ENCODE results near the gene KLF2.
"Not testable (repeated sequence)": the region's sequence is repeated elsewhere in the genome, so short reads cannot be mapped to it uniquely, and the experiment has no call there.

The KLF2 gene

DNA sequence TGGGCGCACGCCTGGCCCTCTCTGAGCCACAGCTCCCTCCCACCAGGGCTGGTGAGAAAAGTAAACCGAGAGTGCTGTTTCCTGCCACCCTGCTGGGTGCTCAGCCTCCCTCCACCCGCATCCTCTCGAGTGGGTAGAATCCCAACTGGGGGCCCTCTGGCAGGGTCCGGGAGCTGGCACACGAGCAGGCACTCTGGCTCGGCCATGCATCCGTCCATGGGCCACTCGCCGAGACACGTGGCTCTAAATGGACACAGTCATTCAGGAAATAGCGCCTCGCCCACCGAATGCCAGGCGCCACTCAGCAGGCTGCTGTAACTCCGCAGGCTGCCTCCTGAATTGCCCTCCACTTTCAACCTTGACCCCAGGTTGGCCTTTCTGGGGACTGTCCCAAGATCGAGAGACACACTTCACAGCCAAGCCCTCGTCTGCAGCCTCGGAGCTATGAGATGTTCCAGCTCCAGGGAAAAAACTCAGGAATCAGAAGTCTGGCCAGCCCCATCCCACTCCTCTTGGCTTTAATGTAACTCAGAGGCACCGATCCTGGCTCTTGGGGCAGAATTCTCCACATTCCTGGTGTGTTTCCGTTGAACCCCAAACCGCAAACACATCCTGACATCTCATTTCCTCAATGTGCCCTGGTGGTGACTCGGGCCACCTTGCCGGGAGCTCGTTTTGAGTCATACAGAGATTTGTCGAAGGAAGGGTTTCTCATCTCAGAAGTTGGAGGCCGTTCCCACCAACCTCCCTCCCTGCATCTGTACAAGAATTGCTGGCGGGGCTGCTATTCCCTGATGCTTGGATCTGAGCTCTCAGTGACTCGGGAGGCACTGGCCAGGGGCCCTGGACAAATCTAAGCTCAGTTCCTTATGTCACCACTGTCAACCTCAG is 14.1 kb downstream of the KLF2 start:
- DNase-seq: peak in 3 of 4 experiments; percentile 15 to 30 (median 18)

DNA sequence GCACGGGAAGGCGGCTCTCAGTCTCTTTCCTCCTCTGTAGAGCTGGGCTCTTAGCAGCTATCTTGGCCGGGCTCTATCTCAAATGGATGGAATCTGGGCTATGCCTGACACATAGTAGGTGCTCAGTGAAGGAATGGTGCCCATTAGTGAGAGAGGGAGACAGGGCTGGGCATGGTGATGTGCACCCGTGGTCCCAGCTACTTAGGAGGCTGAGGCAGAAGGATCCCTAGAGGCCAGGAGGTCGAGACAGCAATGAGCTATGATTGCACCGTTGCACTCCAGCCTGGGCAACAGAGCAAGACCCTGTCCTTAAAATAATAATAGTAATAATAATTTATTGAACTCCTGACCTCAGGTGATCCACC is 14.7 kb downstream of the KLF2 start:
- DNase-seq: no peak

DNA sequence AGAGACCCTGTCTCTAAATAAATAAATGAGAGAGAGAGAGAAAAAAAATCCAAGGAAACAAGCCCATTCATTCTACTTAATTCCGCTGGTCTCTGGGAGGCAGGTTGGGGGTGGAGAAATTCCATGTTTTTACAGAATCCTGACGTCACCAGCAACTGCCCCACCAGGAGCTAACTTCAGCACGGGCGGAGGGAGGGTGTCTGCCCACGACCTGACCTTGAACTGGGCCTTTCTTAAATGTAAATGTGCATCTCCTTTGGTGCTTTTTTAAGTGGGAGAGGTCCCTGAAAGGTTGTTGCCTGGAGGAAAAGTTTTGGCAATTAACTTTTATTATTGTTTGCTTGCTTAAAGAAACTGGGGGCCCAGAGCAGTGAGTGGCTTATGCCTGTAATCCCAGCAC is 15.5 kb downstream of the KLF2 start:
- DNase-seq: no peak

DNA sequence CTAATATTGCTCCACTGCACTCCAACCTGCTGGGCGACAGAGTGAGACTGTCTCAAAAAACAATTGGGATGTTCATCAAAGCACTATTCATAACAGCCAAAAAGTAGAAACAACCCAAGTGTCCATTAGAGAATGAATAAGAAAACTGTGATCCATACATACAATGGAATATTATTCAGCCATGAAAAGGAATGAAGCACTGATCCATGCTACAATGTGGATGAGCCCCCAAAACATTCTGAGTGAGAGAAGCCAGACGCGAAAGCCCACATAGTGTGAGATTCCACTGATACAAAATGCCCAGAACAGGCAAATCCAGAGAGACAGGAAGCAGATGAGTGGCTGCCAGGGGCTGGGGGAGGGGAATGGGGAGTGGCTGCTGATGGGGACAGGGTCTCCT is 16.0 kb downstream of the KLF2 start:
- DNase-seq: no peak

DNA sequence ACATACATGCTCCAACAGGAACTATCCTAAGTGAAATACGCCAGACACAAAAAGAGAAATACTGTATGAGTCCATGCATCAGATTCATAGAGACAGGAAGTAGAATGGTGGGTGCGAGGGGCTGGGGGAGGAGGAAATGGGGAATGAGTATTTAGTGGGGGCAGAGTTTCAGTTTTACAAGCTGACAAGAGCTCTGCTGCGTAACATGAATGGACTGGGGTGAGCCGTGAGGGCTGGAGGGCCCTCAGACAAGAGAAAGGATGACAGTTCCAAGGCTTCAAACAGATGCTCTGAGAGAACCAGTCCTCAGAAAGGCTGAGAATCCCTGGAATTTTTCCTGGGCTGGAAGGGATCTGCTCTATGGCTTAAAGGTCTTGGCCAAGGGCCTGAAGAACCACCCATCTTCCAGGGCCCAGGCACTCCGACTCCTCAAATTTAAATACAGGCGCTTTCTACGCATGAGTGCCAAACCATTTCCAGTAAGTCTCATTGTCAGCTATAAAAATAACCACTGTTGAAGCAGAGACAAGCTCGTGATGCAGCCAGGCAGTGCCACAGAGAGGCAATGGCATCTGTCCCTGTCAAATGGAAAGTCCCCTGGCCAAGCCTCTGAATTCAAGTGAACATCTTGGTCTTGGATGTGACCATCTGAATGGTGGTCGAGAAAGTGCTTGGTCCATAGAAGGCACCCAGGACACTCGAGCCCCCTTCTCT is 17.5 kb downstream of the KLF2 start:
- DNase-seq: peak in 1 of 4 experiments; percentile 13

DNA sequence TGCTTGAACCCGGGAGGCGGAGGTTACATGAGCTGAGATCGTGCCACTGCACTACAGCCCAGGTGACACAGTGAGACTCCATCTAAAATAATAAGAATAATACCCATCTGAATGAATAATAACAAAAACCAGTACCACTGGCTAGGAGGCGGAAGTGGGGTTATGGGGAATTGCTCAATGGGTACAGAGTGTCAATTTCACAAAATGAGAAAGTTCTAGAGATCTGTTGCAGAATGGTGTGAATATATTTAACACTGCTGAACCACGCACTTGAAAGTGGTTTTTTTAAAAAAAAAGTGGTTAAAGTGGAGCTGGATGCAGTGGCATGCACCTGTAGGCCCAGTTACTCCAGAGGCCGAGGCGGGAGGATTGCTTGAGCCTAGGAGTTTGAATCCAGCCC is 18.5 kb downstream of the KLF2 start:
- no peak for DNase-seq

DNA sequence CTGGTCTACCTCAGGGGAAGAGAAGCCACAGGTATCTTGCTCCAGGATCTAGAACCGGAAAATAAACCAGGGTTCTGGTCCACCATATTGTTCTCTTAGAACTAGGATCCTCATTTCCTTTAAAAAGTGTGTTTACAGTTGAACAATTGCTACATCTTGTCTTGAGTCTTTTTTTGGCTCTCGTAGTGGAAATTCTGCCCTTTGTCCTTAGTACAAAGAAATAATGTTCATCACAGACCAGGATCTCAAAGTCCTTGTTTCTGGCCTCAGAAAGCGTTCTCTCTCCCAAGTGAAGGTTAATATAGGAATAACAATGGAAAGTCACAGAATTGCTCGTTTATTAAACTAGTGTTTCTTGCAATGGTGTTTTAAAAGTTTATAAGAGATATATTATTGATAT is 20.8 kb downstream of the KLF2 start:
- no peak for DNase-seq

DNA sequence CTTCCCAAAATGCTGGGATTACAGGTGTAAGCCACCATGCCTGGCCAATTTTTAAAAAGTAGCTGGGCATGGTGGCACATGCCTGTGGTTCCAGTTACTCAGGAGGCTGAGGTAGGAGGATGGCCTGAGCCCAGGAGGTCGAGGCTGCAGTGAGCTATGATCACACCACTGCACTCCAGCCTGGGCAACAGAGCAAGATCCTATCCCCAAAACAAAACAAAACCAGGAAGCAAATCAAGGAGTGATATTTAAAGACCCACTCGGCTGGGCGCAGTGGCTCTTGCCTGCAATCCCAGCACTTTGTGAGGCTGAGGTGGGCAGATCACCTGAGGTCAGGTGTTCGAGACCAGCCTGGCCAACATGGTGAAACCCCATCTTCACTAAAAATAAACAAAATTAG is 22.5 kb downstream of the KLF2 start:
- not testable (repeated sequence) for DNase-seq

DNA sequence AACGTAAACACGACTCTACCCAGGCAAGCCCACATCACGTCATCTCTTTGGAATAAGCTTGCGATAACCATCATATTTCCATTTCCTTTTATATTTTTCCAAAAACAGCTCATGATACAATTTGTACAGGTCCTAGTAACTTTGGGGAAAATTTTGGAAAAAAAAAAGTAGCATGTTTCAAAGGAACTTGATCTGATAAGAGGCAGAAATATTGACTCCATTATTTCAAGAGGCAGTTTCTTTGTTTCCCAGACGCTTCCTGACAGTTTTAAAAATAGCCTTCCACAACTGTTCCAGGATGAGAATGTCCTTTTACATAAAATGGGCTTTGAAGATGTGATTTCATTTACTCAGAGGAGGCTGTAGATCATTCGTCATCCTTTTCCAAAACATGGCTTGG is 23.1 kb downstream of the KLF2 start:
- DNase-seq: no peak

DNA sequence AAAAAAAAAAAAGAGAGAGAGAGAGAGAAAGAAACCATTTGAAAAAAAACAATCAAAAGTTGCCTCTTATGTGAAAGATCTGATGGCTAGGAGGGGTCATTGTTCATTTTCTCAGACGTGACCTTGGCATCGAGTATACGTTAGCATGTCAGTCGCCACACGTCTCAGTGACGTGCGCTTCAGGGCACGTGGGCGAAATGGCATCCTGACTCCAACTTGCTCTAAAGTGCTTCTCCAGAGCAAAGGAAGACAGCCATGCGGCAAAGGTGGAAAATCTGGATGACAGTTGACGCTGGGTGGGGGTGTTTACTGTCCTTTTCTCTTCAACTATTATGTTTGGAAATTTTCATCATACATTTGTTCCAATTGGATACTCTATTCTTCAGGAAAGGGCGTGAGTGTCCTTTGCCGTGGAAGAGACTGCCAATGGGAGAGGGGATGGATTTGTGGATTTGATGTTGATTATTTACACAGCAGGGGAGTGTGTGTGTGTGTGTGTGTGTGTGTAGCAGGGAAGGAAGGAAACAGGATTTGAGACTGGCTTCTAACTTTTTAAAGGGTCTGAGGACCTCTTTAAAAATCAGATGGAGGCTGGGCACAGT is 25.0 kb downstream of the KLF2 start:
- no peak for DNase-seq

DNA sequence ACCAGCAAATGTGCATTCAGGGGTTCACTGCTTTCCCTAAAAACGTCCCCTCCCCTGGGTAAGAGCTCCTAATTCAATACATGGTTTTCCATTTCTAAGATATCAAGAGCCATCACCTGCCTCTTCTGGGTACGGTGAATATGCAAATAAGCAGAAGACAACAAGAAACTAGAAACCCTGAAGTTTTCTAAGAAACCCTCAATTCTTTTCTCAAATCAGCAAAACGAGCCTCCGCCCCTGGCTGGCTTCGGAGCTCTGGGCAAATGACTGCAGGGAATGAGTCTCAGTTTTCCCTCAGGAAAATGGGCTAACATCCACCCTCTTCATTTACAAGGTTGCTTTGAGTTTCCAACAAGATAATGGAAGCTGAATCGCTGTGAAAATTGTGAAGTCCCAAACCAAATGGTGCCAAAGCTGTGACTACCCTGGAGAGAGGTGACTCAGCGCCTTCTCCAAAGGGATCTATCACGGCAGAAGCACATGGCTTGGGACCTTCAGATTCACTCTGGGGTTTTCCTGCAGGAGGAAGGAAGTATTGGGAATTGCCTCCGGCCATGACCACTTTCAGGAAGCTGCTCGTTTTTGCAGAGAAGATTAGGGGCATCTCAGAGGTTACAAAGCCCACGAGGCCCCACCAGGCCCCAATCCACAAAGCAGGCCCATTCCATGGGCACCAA is 26.6 kb downstream of the KLF2 start:
- no peak for DNase-seq

DNA sequence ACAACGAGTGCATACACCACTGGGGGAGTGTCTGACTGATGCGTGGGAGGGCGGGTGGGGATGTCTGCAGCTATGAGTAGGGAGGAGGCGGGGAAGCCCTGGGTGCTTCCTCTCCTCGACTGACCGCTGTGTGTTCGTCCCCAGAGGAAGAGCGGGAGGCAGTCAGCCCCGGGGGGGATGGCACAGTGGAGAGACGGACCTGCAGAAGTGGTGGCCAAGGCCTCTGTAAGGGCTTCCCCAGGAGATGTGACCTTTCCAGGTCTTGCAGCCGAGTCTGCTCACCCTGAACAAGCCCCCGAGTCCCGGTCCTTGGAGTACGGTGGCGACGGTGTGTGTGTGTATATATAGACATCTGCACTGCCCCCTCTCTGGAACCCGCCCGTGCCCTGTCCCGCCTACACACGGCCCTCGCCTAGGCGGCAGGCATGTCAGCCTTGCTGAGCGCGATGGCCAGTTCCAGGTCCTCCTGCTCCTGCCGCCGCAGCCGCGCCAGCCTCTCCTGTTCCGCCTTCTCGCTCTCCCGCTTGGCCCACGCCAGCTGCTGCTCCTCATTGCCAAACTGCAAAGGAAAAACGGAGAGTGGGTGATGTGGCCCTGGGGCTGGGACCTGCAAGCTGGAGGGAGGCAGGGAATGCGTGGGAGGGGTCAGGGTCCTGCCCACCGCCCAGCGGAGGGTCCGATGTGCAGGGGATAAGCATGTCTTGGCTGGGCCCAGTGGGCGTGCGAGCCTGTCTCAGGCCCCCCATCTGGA is 30.8 kb downstream of the KLF2 start:
- DNase-seq: no peak

DNA sequence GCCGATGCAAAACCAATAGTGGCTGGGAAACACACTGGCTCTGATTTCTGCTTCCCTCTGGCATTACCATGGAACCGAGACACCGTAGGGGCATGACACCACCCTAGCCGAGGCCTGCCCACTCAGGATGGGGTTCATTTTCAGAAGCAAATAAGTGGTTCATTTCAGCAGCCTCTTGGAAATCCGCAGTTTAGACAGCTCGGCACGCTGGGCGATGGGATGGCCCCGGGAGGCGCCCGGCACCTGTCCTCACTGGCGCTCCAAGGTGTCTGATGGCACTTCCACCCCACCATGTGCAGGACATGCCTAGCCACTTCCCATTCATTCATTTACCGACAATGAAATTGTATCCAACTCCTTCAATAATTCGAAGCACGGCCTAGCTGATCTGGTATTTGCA is 33.8 kb downstream of the KLF2 start:
- DNase-seq: no peak

DNA sequence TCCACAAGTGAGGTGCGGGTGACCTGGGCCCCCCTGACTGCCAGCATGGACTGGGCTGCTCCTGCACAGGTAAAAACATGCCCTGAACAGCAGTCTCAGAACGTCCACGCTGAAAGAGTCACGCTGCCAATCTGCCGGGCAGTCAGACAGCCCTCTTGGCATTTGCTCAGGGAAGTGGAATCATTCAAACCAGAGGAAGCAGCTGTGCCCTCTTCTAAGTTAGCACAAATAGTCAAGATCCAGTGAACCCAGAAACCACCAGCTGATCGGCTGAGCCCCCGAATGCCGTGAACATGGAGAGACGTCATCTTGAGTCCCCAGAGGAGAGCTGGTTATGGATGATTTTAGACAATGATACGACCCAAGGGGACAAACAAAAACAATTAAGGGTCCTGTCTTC is 34.4 kb downstream of the KLF2 start:
- DNase-seq: no peak

DNA sequence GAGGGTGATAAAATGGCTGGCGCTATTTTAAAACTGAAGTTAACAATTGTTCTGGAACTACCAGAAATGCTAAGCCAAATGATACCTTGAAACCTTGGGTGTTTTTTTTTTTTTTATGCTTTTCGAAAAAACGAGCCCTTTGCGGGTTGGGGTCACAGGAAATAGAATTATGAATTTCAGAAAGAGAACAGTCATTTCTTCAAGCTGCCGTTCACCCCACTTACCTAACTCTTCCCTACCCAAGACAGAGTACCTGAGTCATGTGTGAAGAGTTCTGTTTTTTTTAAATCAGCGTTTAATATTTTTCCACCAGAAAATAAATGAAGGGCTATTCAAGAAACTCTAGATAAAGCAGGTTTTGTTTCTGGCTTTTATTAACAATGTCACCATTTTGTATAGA is 35.3 kb downstream of the KLF2 start:
- DNase-seq: no peak

DNA sequence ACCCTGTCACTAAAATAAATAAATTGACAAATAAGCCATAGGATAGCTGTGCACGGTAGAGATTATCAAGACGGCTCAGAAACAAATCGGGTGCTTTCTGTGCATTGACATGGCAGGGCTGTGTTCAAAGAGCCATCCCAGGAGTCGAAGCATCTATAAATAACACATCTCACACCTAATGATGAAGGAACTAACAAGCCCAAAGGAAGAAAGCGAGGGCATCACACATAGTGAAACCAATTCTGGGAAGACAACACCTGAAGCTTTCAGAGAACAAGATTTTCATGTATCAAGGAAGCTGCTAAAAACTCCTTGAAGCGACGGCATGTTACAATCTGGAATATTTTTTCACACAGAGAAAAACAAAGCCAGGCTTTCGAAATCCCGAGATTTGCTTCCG is 36.1 kb downstream of the KLF2 start:
- no peak for DNase-seq

DNA sequence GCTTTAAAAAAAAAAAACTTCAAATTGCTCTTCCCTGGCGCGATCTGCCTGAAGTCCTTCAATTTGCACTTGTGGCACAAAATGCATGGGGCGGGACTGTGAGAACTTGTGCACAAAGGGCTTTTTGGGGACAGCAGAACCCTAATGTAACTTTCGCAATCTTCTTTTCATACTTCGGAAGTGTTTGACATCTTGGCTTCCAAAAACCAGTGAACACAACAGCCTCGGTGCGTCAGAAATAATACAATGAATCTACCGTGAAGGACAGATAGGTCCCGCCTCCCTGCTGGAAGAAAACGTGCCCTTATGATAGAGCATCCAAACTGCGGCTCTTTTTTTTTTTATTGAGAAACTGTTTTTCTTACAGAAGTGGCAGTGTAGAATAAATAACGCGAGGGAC is 36.6 kb downstream of the KLF2 start:
- DNase-seq: no peak

DNA sequence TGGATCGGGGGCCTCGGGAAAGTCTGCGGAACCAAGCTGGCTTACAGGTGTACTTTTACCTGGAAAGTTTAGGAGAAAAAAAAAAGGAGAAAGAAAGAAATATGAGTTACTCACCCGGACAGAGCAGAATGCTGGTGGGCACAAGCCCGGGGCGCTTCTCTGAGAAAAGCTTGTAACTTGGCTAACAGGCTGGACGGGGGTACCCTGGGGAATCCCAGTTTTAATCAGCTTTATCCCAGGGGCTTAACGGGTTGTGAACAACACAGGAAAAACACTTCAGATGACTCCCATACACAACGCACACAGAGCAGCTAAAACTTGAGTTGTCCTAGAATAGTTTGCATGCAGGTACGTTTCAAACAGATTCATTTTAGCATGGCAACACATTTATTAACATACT is 37.3 kb downstream of the KLF2 start:
- DNase-seq: no peak

DNA sequence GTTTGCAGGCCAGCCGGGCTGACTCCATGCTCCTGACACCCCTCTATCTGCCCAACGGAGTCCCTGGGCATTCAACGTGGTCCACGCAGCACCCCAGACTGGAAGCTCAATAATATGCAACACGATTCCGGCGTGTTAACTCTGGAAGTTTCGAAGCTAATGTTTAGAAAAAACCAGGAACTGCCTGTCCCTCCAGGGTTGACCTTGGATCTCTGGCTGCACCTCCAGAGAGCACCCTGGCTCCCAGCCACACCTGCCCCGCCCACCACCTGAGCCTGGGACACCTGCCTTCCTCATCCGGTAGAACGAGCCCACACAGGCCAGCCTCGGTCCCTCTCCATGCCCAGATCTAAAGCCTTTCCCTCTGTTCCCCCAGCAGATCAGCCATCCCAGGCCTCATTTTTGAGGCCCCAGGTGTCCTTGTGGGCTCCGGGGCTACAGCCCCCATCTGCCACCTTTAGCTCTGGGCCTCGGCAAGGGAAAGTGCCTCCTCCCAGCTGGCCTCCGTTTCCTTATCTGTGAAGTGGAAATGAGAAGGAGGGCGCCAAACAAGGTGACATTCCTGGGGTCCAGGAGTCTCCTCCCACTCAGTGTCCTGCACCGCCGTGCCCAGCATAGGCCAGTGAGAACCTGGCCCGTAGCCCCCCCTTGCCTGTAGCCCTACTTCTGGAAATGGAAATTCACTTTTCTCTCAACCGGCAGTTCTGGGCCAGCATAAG is 38.7 kb downstream of the KLF2 start:
- DNase-seq: no peak

DNA sequence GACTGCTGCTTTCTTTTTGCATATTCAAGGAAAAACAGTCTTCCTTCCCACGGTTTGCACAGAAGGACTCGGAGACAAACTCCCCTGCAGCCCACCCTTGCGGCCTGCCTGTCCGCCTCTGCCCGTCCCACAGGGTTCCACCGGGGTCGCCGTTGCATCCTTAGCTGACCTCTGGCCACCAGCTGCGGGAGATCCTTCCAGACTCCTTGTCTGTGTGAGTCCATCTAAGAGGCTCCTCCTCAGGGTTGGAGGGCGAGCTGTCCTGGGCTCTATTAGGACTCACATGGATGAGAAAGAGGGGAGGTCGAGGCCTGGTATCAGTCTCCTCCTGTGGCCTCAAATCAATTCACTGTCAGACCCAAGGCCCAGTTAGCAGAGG is 39.2 kb downstream of the KLF2 start:
- no peak for DNase-seq

DNA sequence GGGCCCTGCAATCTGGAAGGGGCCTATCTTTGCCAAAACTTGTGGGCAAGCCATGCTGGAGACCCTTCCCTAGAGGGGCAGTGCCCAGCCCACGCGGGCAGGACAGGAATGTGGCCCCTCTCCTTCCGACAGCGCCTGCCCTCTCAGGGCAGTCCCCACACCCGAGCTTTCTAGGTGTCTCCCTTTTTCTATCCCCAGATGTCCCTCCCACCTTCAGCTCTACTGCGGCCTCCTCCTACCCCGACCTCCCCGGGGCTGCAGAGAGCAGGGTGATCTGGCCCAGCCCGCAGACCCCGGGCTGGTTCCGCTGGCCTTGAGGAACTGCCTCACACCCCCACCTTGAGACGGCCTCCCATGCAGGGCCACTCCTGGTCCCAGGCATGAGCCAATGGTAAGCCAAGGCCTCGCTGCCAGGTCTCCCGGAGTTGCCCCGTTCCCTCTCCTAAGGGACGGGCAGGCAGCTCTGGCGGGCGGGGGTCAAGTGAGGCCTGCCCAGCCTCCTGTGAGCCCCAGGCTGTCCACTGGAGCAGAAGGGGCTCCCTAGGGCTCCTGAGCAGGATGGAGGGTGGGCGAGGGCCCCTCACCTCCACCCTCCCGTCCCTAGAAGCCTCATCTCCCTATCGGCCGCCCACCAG is 39.7 kb downstream of the KLF2 start:
- no peak for DNase-seq

Measured in activated CD4-positive, CD25-positive, alpha-beta regulatory T cell (primary cell).